Endothelial cell of umbilical vein (primary cell): ENCODE results near the gene TRIP10. TPM values are rescaled to one million over a fixed set of nuclear protein-coding genes. Genes with fewer than 3 reads are reported as not detected.

Source experiments
- BruUV-seq: library from RNA; stranded (reverse); fragments of 400-500 nt; replicated peaks from 2 replicates; lab custom pipeline; 2021; lab: Mats Ljungman, UMichigan
- CTCF ChIA-PET: fragments of 300-600, 350-600 bp; sonication (Branson Sonifier 250); formaldehyde crosslinking; loops from one replicate; lab custom pipeline; 2021; ENCODE audit warnings: antibody characterized with exemption, inconsistent platforms; lab: Charles Lee
- POLR2A ChIA-PET: fragments of 300-600, 350-600 bp; sonication (Branson Sonifier 250); formaldehyde crosslinking; loops from one replicate; lab custom pipeline; 2021; ENCODE audit warnings: antibody characterized with exemption, inconsistent platforms; lab: Charles Lee
- DNase-seq: peaks from one replicate; pipeline ENCODE4 v3.0.0-alpha.2; 2011; ENCODE audit warnings: low read depth, low spot score
- FAIRE-seq: peaks from 2 replicates; lab custom pipeline; 2011; peaks lifted over from hg19 to GRCh38; lab: Jason Lieb, UNC
- H2AFZ ChIP-seq: 2 replicates; pipeline ENCODE4 v1.6.0; 2012; ENCODE audit warnings: low read depth, low read length, control low read depth, inconsistent platforms
- H3K27ac ChIP-seq: 2 replicates; pipeline ENCODE4 v1.5.1; 2011; ENCODE audit warnings: low read depth, mild to moderate bottlenecking, control low read depth, low read length, moderate library complexity; ENCODE audit not compliant: insufficient read depth
- H3K27me3 ChIP-seq, 2 experiments: 2 replicates each; pipeline versions ENCODE4 v1.6.0 to v1.6.1; 2011; ENCODE audit warnings: low read length in 2 of 2, mixed read lengths in 1 of 2; ENCODE audit not compliant: control insufficient read depth in 2 of 2, insufficient read depth in 2 of 2
- H3K36me3 ChIP-seq, 2 experiments: 2 replicates in 1 of 2; 3 replicates in 1 of 2; pipeline ENCODE4 v1.5.1; 2011; ENCODE audit warnings: low read length in 2 of 2, mild to moderate bottlenecking in 1 of 2, moderate library complexity in 1 of 2; ENCODE audit not compliant: control insufficient read depth in 2 of 2, insufficient read depth in 2 of 2; ENCODE audit errors: extremely low read depth in 1 of 2
- H3K4me1 ChIP-seq: 3 replicates; pipeline ENCODE4 v1.5.1; 2011; ENCODE audit warnings: mild to moderate bottlenecking, low read length; ENCODE audit not compliant: control insufficient read depth, insufficient read depth; ENCODE audit errors: extremely low read depth
- H3K4me2 ChIP-seq: 2 replicates; pipeline ENCODE4 v1.6.1; 2011; ENCODE audit warnings: low read length, control low read depth, mixed read lengths; ENCODE audit not compliant: insufficient read depth
- H3K4me3 ChIP-seq, 3 experiments: fragments of 200-600 bp in 1 of 3; sonication (generic), shearing (Covaris generic) in 1 of 3; replicated peaks in 1 of 3; 2 replicates each; pipeline ENCODE4 v1.5.1; 2011 to 2016; ENCODE audit warnings: control low read depth in 3 of 3, low read length in 3 of 3, mild to moderate bottlenecking in 2 of 3, inconsistent platforms in 1 of 3, low read depth in 1 of 3, moderate library complexity in 1 of 3; ENCODE audit not compliant: insufficient read depth in 1 of 3
- H3K79me2 ChIP-seq: 2 replicates; pipeline ENCODE4 v1.6.0; 2012; ENCODE audit warnings: low read length, inconsistent platforms; ENCODE audit not compliant: control insufficient read depth, insufficient read depth
- H3K9ac ChIP-seq: replicated peaks from 2 replicates; pipeline ENCODE3; 2011; ENCODE audit warnings: low read length, control low read depth; ENCODE audit not compliant: insufficient read depth; ENCODE audit errors: extremely low read depth
- H3K9me1 ChIP-seq: replicated peaks from 3 replicates; pipeline ENCODE4 v1.6.0; 2011; ENCODE audit warnings: mild to moderate bottlenecking, low read length; ENCODE audit not compliant: control insufficient read depth, insufficient read depth; ENCODE audit errors: extremely low read depth
- H3K9me3 ChIP-seq: replicated peaks from 2 replicates; pipeline ENCODE4 v1.5.1; 2012; ENCODE audit warnings: low read length, inconsistent platforms; ENCODE audit not compliant: control insufficient read depth, insufficient read depth
- H4K20me1 ChIP-seq: replicated peaks from 2 replicates; pipeline ENCODE3; 2011; ENCODE audit warnings: mild to moderate bottlenecking, low read length; ENCODE audit not compliant: control insufficient read depth, insufficient read depth; ENCODE audit errors: extremely low read depth
- EZH2 ChIP-seq: IDR thresholded peaks from 2 replicates; pipeline ENCODE4 v1.6.1; 2012; ENCODE audit warnings: borderline replicate concordance, low read depth, mild to moderate bottlenecking, moderate library complexity, low read length, inconsistent platforms; ENCODE audit not compliant: severe bottlenecking
- FOS ChIP-seq: IDR thresholded peaks from 2 replicates; pipeline ENCODE4 v1.6.1; 2011; ENCODE audit warnings: mild to moderate bottlenecking, low read length, moderate library complexity, borderline replicate concordance; ENCODE audit not compliant: insufficient read depth
- GATA2 ChIP-seq: IDR thresholded peaks from 2 replicates; pipeline ENCODE4 v1.7.0; 2011; ENCODE audit warnings: low read depth, mild to moderate bottlenecking, moderate library complexity, mixed read lengths, low read length; ENCODE audit not compliant: insufficient read length, insufficient read depth
- MYC ChIP-seq: IDR thresholded peaks from one replicate; pipeline ENCODE4 v1.6.1; 2011; ENCODE audit warnings: mild to moderate bottlenecking, low read depth, low read length
- POLR2A ChIP-seq: IDR thresholded peaks from 2 replicates; pipeline ENCODE4 v1.6.1; 2012; ENCODE audit warnings: low read depth, mild to moderate bottlenecking, control low read depth, low read length
- POLR2AphosphoS5 ChIP-seq: IDR thresholded peaks from 2 replicates; pipeline ENCODE4 v1.6.1; 2012; ENCODE audit warnings: low read depth, mild to moderate bottlenecking, control low read depth, low read length, moderate library complexity; ENCODE audit not compliant: insufficient read depth
- dilution Hi-C: fragments of 300-500 bp; cut with MboI; formaldehyde crosslinking; loops from one replicate; pipeline ENCODE4 v1.15.0; 2019; ENCODE audit warnings: low sequenced_read_pairs; ENCODE audit not compliant: extremely low pct_ligation_motif_present
- intact Hi-C: fragments of 100-400 bp; cut with micrococcal nuclease; formaldehyde crosslinking; loops from one replicate; pipeline ENCODE4 v1.10.0; 2022
- polyA plus RNA-seq, 4 experiments: library from polyadenylated mRNA; depleted of rRNA in 3 of 4; stranded (reverse) in 3 of 4; unstranded in 1 of 4; fragments of >200 nt; gene quantifications; 2 replicates each; pipeline versions ENCODE4 v1.2.1 to v1.2.3, GENCODE V29; 2011 to 2012; ENCODE audit warnings: missing spikeins in 1 of 4
- total RNA-seq: library from RNA; stranded (reverse); gene quantifications from 2 replicates; pipeline ENCODE4 v1.2.3, GENCODE V29; 2021
- TF ChIP-seq, protein P1 (sequence below), 2 donors: IDR thresholded peaks; 1 replicate in 1 of 2; 2 replicates in 1 of 2; pipeline ENCODE4 v1.5.1; 2011; ENCODE audit warnings: low read length in 2 of 2, mild to moderate bottlenecking in 2 of 2, moderate library complexity in 2 of 2, control low read depth in 1 of 2, inconsistent platforms in 1 of 2, low read depth in 1 of 2; ENCODE audit not compliant: insufficient read depth in 1 of 2; ENCODE audit errors: extremely low read depth in 1 of 2
- TF ChIP-seq, protein P2 (sequence below): IDR thresholded peaks from 2 replicates; pipeline ENCODE4 v1.6.1; 2011; ENCODE audit not compliant: insufficient read depth, insufficient read length

The TRIP10 gene
- total and polyA plus RNA-seq, 2 donors (not counting 3 experiments of a cell fraction or from before 2014, with no cell fraction given): 28.4 to 69.3 TPM

DNA sequence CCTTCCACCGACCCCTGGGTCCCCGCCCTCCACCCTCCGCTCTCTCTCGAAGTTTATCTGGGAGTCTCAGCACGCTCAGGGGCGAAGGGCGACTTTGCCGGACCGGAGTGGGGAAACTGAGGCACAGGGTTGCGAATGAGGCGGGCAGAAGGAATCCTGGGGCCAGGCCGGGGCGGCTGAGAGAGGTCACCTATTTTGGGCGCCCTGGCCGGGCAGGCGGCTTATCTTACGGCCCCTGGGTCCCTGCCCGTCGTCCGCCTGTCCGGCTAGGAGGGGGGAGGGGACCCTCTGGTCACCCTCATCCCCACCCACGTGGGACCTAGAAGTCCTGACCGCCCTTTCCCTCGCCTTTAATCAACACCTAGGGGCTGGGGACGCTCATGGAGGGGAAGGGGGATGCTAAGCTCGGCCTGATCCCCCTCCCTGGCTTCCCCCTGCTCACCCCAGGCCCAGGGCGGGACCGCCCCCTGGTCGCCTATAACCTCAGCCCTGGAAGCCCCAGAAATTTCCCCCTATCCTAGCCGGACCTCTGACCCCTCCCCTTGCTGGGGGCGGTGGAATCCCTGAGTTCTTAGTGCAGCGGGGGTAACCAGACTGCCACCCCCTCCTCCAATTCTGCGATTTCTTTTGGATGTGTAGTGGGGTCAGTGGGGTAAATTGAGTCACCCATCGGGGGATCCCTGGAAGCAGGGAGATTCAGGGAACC is 556 bp downstream of the TRIP10 start:
- ChIA-PET CTCF (interaction anchor here (6.2 kb wide), 1 partner anchor 122 kb away, joined by 179 read pairs; no protein-coding TSS in a partner anchor), POLR2A (interaction anchor here (0.6 kb wide), 1 partner anchor 123 kb away, joined by 5 read pairs; no protein-coding TSS in a partner anchor)

DNA sequence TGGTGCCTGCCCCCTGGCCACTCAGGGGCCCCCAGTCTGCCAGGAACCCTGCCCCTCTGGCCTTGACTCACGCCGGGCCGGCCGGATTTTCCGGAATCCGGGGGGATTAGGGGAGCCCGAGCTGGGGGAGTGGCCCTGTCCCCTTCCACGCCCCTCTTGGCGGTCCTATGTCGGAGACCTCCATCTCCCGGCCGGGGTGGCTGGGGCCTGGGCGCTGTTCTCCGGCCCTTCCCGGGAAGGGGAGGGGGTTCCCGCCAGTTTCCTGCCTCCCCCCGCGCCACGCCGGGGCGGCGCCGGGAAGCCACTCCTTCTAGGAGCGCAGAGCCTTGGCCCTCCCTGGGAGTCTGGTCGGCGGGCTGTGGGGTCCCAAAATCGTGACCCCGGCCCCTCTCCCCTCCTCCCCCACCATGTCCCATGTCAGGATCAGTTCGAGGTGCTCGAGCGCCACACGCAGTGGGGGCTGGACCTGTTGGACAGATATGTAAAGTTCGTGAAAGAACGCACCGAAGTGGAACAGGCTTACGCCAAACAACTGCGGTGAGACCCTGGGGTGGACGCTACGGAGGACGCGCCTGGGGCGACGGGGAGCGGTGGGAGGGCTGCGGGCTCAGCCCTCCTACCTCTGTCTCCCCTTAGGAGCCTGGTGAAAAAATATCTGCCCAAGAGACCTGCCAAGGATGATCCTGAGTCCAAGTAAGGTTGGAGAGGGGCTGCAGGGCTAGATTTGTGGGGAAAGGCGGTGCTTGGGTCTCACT is 1.3 kb downstream of the TRIP10 start:
- peaks cover 0 to 14% of the 10 kb centered on the region in 2 experiments for H3K36me3 ChIP-seq
- no TSS peak for BruUV-seq
- H3K27me3 ChIP-seq: no peaks in the 10 kb centered on the region
- FAIRE-seq: peak; percentile 85
- peak; percentile 46 for DNase-seq
- H3K9ac ChIP-seq: peak overlapping the region; percentile 60
- peaks cover 48% of the 10 kb centered on the region for H3K4me1 ChIP-seq
- no peaks in the 10 kb centered on the region for H3K9me1 ChIP-seq
- peak overlapping the region; percentile 28 for H2AFZ ChIP-seq
- H3K79me2 ChIP-seq: peaks cover 39% of the 10 kb centered on the region
- H4K20me1 ChIP-seq: no peaks in the 10 kb centered on the region
- H3K4me2 ChIP-seq: peak overlapping the region; percentile 78
- peak overlapping the region; percentile 66 to 92 (median 80) for H3K4me3 ChIP-seq
- intact Hi-C loops (loop anchor here (5.0 kb wide), 1 partner anchor 1828 kb away; no protein-coding TSS in a partner anchor), dilution Hi-C loops (no loop called here)
- ChIA-PET CTCF (interaction anchor here (6.2 kb wide), 1 partner anchor 122 kb away, joined by 179 read pairs; no protein-coding TSS in a partner anchor), POLR2A (no interaction called here)
- TF ChIP-seq, protein P1, sequence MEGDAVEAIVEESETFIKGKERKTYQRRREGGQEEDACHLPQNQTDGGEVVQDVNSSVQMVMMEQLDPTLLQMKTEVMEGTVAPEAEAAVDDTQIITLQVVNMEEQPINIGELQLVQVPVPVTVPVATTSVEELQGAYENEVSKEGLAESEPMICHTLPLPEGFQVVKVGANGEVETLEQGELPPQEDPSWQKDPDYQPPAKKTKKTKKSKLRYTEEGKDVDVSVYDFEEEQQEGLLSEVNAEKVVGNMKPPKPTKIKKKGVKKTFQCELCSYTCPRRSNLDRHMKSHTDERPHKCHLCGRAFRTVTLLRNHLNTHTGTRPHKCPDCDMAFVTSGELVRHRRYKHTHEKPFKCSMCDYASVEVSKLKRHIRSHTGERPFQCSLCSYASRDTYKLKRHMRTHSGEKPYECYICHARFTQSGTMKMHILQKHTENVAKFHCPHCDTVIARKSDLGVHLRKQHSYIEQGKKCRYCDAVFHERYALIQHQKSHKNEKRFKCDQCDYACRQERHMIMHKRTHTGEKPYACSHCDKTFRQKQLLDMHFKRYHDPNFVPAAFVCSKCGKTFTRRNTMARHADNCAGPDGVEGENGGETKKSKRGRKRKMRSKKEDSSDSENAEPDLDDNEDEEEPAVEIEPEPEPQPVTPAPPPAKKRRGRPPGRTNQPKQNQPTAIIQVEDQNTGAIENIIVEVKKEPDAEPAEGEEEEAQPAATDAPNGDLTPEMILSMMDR (IDR thresholded peaks at IDR 0.05; ENCODE audit: extremely low read depth in 1 of 2, insufficient read depth in 1 of 2, low read depth in 1 of 2, low read length in 2 of 2): no peak
- TF ChIP-seq EZH2 (no peak), GATA2 (no peak), POLR2AphosphoS5 (peak; percentile 31), MYC (no peak)
- H3K9me3 ChIP-seq: no peaks in the 10 kb centered on the region
- H3K27ac ChIP-seq: peak overlapping the region; percentile 61

More for the DNA sequence above, 556 bp downstream of the TRIP10 start:
- BruUV-seq: no TSS peak
- Histone ChIP-seq H3K4me2 (peak overlapping the region; percentile 78), H3K9me3 (no peaks in the 10 kb centered on the region), H3K27ac (peak overlapping the region; percentile 61), H4K20me1 (no peaks in the 10 kb centered on the region), H3K27me3 (no peaks in the 10 kb centered on the region), H3K36me3 (peaks cover 0 to 11% of the 10 kb centered on the region in 2 experiments), H3K79me2 (peaks cover 33% of the 10 kb centered on the region), H3K9ac (peak overlapping the region; percentile 60), H3K9me1 (no peaks in the 10 kb centered on the region), H3K4me3 (peak overlapping the region; percentile 66 to 92 (median 80)), H2AFZ (peak overlapping the region; percentile 53), H3K4me1 (peaks cover 48% of the 10 kb centered on the region)
- dilution Hi-C loops: no loop called here
- intact Hi-C loops: loop anchor here (5.0 to 10.0 kb wide), 6 partner anchors 62 to 1828 kb away; partner anchors contain the start of genes ALKBH7, KHSRP, TNFSF14 and TNFSF9
- DNase-seq (peak; percentile 38), FAIRE-seq (peak; percentile 40)
- TF ChIP-seq GATA2 (no peak), MYC (no peak), POLR2A (no peak), POLR2AphosphoS5 (no peak), FOS (no peak)
- TF ChIP-seq, protein P2, sequence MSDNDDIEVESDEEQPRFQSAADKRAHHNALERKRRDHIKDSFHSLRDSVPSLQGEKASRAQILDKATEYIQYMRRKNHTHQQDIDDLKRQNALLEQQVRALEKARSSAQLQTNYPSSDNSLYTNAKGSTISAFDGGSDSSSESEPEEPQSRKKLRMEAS: no peak
